Measurements from ENCODE around the gene MED13L. TPM values are rescaled to one million over a fixed set of nuclear protein-coding genes. Genes with fewer than 3 reads are reported as not detected.

The MED13L gene
- total RNA-seq, 1 experiment from 2014 or later: 46.8 TPM

DNA sequence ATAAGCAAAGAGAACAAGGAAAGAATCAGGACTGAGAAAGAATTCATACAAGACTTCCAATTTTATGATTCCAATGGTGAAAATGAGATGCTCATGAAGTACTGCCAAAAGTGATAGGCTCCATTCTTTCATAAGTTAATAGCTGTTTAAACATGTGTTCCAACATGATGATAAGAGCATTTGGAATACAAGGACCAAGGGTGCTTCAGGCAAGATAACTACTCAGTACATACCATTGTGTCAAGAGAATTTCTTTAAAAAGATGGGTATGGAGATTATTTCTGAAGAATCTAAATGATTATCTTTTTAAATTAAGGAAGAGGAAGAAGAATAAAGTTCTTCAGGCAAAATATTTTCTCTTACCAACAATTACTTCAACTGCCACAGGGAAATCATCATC is 258.1 kb downstream of the MED13L start:
- no peak for DNase-seq (ENCODE audit: low read depth)

- no peak for DNase-seq (ENCODE audit: low read depth)
Observed at GRCh38 chr12:116018282-116018681, 259.2 kb downstream of the MED13L start.

GRCh38 chr12:116015525-116015924 is 262.0 kb downstream of the MED13L start:
- DNase-seq (ENCODE audit: low read depth): peak; percentile 70

- DNase-seq (ENCODE audit: low read depth): no peak
Observed at GRCh38 chr12:116012757-116013156, 264.7 kb downstream of the MED13L start.

- no peak for DNase-seq (ENCODE audit: low read depth)
Observed at GRCh38 chr12:116011217-116011616, 266.3 kb downstream of the MED13L start.

DNA sequence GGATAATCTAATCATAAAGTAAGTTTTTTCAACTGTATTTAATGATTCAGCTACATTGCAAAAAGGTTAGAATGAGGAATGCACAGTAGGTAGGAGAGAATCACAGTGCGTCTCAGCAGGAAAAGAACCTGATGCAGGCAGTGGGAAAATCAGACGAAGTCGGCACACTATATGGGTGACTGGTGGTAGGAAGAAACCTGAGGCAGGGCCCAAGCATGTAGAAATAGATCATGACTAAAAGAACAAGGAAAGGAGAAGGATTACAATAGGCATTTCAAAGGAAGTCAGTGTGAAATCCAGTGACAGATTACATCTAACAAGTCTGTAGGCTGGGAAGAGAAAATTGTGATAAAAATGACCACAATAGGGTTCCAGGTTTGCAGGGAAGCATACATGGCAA is 267.0 kb downstream of the MED13L start:
- DNase-seq (ENCODE audit: low read depth): no peak

GRCh38 chr12:116009805-116010204 is 267.7 kb downstream of the MED13L start:
- no peak for DNase-seq (ENCODE audit: low read depth)

DNA sequence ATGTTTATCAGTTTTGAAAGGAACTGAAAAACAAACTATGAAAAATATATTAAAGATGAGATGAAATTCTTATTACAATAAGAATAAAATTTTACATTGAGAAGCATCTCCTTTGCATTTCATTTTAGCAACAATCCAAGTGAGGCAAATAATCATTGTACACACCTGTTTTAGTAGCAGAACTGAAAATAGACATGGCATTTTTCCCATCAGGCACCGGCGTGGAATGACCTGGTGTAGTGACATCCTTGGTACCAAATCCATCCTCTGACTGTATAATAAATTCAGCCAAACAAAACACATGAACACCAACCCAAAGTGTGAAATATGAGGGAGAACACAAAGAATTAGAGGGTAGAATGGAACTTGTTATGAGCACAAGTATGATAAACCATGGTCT is 271.4 kb downstream of the MED13L start:
- no peak for DNase-seq (ENCODE audit: low read depth)

DNA sequence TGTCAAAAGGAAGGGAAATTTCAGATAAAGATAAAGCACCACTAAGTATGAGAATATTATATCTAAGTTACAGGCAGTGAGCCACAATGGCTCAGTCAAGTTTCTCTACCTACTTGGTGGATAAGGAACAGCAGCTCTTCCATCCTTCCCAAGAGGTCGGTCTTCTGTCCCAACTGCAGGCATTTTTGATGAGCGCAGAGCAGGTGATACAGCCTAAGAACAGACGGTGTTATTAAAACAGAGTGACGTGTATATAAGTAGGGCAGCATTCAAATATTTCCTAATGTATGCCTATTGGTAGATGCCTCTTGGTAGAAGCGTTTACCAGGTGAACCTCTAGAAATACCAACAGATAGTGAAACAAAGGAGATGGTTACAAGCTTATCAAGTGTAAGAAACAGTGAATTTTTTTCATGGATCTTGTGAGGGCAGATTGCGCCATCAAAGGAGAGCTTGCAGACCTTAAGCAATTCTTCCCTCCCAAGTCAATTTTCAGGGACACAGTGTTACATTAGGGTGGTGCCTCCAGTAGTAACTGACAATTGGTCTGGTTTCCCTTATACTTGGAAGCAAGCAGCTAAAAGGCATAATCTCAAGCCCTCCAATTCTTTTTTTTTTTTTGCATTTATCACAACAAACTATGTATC is 274.5 kb downstream of the MED13L start:
- DNase-seq (ENCODE audit: low read depth): no peak

DNA sequence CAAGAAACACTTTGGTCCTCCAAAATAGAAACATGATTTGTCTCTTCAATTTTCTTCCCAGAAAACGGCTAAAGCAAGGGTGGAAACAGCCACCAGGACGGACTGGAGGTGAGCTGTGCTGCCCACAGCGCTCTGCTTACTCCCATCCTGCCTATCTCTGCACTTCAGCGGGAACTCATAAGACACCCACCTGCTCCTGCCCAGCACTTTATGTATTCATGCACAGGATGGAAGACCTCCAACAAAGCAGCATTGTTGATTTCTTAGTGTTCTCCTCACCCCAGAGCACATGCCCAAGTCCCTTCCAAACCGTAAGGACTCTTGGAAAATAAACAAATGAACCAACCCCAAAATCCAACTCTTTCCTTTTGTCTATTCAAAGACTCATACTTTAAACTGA is 277.2 kb downstream of the MED13L start:
- DNase-seq (ENCODE audit: low read depth): no peak

DNA sequence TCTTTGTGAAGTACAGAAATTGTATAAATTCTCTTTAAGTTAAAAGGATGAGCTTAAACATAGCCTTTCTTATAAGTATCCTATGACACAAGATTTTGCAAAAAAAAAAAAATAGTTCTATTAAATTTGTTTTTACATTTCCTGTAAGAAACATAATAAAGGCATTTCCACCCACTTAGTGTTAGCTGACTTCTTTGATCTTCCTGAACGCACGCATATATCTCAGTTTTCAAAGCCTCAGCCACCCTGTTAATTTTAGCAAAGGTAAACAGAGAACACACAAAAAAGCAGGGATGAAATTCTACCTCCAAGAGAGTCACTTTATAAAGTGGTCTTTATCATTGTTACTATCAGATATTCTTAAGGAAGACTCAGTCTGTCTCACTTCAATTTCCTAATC is 277.9 kb downstream of the MED13L start:
- DNase-seq (ENCODE audit: low read depth): no peak

DNA sequence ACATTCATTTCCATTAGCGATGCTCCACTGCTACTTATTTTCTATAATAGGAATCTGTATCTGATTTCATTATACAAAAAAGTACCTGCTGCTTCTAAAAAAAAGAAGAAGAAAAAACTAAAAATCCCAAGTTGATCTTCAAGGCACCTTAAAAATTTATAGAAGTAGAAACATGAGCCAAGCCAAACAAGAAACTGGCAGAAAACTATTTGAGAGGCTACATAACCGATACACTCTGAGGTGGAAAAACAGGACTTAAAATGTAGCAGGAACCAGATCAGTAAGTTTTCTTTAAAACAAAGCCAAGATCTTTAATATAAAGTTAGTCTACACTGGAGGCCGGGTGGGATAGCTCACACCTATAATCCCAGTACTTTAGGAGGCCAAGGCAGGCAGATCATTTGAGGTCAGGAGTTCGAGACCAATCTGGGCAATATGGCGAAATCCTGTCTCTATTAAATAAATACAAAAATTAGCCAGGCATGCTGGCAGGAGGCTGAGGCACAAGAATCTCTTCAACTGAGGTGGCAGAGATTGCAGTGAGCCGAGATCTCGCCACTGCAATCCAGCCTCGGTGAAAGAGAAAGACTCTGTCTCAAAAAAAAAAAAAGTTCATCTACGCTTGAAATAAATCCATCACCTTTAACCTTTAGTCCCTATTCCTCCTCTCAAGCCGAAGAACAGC is 278.6 kb downstream of the MED13L start:
- DNase-seq (ENCODE audit: low read depth): no peak

- peak; percentile 55 for DNase-seq (ENCODE audit: low read depth)
Observed at GRCh38 chr12:115998119-115998633, 279.3 kb downstream of the MED13L start.

DNA sequence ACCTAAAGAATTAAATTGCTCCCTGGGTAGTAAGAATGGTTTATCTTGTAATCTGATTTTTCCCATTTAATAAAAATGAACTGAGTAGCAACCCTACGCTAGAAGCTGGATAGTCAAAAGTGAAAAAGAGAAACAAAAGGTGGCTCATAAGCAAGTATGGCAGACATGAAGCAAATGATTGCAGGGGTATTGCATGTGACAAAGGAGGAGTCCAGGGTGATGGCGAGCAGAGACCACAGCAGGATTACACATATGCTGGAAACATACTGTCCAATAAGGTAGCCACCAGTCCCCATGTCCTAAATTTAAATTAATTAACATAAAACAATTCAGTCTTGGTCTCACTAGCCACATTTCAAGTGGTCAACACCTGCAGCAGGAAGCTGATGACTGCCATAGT is 283.8 kb downstream of the MED13L start:
- DNase-seq (ENCODE audit: low read depth): no peak

DNA sequence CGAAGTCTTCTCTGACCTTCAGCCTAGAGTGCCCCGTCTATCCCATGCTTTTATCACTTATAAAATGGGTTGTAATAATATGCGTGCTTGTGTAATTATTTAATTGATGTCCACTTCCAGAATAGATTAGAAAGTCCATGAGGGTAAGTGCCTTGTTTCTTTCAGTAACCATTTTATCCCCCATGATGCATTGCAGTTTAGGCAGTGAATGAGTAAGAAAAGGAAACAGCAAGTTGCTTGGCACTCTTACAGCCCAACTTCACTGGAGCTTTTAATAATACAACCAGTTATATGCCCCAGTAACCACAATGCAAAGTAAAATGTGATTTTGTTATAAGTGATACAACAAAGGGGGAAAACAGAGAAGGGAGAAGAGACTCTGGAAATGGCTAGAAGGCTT is 287.3 kb downstream of the MED13L start:
- no peak for DNase-seq (ENCODE audit: low read depth)

DNA sequence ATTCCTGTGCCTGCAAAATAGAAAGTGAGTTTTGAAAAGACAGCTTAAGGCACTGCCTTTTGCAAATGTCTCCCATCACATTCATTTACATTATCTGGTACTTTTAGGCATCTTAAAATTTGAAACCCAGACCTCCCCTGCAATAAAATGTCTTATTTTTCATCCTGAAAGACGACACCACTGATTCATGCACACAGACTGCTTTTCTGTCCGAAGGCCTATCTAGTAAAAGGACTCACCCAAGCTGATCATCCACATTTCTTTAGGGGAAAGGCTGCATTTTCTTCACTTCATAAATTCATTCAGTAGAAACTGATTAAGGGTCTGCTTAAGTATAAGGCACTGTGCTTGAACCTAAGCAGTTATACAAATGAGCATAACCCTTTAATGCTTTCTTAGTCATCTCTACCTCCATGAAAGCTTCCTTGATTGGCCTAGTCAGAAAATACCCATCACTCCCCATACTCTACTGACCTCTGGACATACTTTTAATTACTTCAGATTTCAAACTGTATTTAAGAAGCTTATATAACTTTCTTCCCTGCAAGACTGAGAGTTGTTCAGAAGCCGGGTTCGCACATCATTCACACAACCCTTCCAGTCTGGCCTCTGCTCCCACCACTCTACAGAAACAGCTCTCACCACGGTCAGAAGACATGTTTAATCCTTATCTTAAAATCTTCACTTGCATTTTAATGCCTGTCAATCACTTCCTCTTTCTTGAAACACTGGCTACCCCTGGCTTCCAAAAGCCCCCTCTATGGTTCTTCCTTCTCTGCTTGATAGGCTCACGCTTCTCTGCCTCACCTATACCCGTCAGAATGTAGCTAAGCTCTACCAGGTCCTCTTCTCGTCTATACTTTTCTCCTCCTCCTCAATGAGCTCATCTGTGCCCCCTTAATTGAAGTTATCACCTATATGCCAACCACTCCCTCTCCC is 288.6 kb downstream of the MED13L start:
- DNase-seq (ENCODE audit: low read depth): peak; percentile 14

- DNase-seq (ENCODE audit: low read depth): peak; percentile 11
Observed at GRCh38 chr12:115988212-115988611, 289.3 kb downstream of the MED13L start.

DNA sequence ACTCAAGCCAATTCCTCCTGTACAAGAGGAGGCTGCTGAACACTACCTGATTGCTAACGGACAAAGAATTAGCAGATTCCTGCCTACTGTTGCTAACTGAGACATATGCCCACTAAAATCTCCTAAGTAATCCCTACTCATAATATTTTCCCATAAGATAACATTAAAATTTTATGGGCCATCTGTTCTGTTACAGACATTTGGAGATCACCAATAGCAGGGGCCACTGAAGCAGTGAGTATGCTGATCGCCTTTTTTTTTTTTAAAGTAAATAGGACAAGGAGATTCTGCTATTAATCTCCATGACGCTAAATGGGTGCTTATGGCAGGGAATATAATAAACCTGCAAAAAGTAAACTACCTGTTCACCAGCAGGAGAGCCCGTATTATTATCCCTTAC is 292.9 kb downstream of the MED13L start:
- DNase-seq (ENCODE audit: low read depth): no peak

DNA sequence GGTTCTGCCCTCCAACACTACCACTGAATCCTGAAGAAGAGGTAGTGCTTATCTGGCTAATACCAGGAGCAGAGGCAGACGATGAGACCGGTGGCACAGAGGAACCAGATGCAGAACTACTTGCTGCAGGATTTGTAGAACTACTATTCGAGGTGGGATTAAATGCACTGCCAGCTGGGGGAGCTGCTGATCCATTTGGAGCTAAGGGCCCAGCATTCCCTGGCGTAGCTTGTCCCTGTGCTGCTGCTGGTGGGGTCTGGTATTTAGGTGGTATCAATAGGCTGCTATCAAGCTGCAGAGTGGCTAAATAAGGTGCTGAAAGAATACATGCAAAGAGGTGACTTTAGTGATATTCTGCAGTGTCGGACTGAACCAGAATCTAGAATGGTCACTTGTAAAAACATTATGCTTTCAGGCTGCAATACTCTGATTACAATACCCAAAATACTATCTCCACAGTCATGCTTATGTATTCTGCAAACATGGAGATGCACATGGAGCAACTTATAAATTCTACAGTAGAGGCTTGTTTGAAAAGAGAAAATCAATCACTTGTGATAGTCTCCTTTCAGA is 294.2 kb downstream of the MED13L start:
- DNase-seq (ENCODE audit: low read depth): no peak

- DNase-seq (ENCODE audit: low read depth): no peak
Observed at GRCh38 chr12:115980339-115980738, 297.2 kb downstream of the MED13L start.

- no peak for DNase-seq (ENCODE audit: low read depth)
Observed at GRCh38 chr12:115979851-115980250, 297.6 kb downstream of the MED13L start.

DNA sequence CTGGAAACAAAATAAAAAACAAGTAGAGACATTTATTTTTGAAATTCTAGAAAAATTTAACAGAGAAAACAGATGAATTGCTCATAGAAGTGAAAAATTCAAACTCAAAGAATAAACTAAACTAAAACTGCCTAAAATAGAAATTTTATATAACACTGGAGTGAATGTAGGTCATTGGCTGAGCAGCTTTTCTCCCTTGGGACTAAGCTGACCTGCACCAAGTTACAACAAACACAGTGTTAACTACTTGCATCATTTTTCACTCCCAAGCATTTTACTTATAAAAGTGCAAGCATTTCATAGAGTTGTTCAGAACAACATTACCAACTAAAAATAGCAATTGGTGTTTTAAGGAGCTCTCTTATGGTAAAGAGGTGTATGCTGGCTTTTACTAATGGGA is 298.1 kb downstream of the MED13L start:
- DNase-seq (ENCODE audit: low read depth): peak; percentile 14
